ENCODE results near the gene RNF115.
"Not testable (repeated sequence)": the region's sequence is repeated elsewhere in the genome, so short reads cannot be mapped to it uniquely, and the experiment has no call there.

RNF115 gene

DNA sequence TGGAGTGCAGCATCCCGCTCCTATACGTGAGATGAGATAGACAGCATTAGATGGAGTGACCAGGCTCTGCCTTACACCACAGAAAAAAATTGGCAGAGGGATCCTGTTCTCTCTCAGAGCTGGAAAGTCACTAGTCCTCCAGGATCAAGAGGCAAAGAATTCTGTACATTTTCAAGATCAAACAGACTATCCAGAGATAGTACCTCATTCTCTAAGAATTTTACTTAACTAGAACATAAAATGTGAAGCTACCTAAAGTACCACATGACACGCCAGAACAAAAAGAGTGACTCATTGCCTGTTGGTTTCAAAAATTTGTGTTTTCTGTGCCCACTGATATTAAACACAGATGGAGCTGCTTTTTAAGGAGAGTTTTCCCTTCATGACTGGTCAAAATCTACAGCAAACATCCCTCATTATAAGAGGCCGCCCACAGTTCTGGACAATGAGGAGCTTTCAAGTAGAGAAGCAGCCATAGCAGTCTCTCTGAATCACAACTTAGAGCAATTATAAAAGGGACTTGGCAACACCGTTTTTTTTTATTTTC, 72.3 kb downstream of the RNF115 start:
- in situ Hi-C loops (cut with MboI; ENCODE audit: low pct_unique_long_range_greater_than_20kb, low sequenced_read_pairs), result no loop called here
- no peak for DNase-seq

DNA sequence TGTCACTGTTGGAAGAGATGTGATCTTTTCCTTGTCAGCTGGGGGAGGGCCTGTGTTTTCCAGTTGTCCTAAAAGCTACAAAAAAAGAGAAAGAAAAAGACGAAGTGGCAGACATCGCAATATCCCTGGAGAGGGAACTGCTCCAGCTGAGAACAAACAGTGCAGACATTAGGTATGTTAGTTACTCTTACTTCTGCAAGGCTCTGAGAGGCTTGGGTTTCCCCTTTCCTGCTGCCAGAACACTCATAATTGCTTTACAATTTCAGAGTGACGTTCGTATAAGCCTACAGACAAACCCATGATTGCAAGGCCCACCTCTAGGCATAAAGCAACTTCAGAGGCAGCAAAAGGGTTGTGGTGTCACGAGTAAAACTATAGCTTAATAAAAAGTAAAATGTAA, 73.5 kb downstream of the RNF115 start:
- DNase-seq, result no peak
- in situ Hi-C loops (cut with MboI; ENCODE audit: low pct_unique_long_range_greater_than_20kb, low sequenced_read_pairs), result no loop called here

DNA sequence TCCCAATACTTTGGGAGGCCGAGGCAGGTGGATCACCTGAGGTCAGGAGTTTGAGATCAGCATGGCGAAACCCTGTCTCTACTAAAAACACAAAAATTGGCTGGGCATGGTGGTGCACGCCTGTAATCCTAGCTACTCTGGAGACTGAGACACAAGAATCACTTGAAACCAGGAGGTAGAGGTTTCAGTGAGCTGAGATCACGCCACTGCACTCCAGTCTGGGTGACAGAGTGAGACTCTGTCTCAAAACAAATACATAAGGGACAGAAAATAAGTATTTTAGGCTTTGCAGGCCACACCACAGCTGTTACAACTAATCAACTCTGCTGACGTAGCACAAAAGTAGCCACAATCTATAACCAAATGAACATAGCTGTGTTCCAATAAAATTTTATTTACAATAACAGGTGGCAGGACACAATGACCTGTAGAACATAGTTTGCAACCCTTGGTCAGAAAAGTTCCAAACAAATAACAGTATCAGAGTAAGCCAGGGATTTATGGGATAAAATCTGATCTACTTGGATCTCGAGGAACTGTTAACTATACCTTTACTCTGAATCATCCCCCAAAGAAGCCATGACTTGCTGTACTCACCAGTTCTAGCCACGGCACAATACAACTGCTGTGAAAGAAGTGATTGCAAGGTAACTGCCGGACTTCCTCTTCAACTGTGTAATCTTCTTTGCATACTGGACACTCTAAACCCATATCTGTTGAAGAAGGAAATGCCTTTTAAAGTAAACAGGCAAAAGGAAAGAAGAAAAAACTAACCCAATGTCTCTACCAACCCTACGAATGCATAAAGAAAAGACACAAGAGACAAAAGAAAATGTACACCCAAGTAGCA, 76.3 kb downstream of the RNF115 start:
- no peak for DNase-seq
- in situ Hi-C loops (cut with MboI; ENCODE audit: low pct_unique_long_range_greater_than_20kb, low sequenced_read_pairs), result no loop called here

DNA sequence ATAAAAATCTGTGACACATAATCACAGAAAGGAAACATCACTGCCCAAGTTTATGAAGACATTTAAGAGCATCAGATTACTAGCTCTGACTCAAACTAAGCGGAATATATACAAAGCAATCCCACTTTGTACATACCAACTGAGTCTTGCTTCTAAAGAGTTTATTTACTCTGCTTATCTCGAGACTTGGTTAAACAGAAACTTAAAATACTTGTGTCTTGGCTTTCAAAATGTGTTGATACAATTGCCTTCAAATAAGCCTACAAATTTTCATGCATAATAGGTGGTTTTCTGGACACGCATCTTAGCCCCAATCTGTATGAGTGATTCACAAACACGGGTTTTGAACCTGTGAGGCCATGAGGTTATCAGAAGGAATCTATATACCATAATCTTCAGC, 83.6 kb downstream of the RNF115 start:
- in situ Hi-C loops (cut with MboI; ENCODE audit: low pct_unique_long_range_greater_than_20kb, low sequenced_read_pairs), result no loop called here
- DNase-seq, result no peak

DNA sequence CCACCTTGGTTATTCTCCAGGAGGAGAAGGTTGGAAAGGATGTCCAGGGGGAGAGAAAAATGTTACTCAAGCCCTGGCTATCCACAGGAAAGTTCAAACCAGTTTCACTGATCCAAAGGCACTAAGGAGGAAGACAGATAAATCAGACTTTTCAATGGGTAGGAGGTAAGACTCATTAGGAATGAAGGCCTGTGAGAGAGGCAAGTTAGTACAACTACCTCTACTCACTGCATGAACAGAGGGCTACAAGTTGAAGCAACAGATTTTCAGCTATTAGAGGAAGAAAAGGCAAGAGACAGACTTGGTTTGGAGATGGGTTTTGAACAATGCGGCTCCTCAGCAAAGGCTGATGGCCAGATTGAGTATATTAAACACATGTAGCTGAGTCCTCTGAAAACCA, 87.7 kb downstream of the RNF115 start:
- no peak for DNase-seq
- in situ Hi-C loops (cut with MboI; ENCODE audit: low pct_unique_long_range_greater_than_20kb, low sequenced_read_pairs), result no loop called here

DNA sequence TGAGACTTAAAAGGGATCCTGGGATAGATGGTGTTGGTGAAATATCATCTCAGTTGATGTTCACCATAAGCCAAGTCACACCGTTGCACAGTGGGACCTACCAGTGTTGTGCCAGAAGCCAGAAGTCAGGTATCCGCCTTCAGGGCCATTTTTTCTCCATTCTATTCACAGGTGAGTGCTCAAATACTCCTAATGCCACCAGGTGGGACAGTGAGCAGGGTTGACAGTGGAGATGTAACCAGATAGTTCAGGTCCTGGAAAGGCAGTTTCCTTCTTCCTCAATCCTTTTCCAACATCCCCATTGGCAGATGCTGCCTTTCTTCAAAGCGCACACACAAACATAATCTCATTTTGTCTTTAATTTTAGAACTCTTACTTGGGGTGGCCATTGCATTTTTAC, 93.0 kb downstream of the RNF115 start:
- DNase-seq, result no peak
- in situ Hi-C loops (cut with MboI; ENCODE audit: low pct_unique_long_range_greater_than_20kb, low sequenced_read_pairs), result no loop called here

DNA sequence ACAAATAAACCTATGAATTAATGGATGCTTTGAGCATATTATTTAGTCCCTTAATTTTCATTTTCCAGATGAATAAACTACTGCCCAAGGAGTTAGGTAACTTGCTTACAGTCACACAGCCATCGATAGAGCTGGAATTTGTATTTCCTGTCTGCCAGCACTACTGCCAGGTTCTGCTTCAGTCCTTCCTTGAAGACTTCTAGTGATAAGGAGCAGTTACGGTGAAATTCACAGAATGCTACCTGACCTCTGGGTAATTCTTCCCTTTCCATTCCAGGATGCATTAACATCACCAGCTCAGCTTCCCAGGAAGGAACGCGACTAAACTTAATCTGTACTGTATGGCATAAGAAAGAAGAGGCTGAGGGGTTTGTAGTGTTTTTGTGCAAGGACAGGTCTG, 93.4 kb downstream of the RNF115 start:
- in situ Hi-C loops (cut with MboI; ENCODE audit: low pct_unique_long_range_greater_than_20kb, low sequenced_read_pairs), result no loop called here
- no peak for DNase-seq

DNA sequence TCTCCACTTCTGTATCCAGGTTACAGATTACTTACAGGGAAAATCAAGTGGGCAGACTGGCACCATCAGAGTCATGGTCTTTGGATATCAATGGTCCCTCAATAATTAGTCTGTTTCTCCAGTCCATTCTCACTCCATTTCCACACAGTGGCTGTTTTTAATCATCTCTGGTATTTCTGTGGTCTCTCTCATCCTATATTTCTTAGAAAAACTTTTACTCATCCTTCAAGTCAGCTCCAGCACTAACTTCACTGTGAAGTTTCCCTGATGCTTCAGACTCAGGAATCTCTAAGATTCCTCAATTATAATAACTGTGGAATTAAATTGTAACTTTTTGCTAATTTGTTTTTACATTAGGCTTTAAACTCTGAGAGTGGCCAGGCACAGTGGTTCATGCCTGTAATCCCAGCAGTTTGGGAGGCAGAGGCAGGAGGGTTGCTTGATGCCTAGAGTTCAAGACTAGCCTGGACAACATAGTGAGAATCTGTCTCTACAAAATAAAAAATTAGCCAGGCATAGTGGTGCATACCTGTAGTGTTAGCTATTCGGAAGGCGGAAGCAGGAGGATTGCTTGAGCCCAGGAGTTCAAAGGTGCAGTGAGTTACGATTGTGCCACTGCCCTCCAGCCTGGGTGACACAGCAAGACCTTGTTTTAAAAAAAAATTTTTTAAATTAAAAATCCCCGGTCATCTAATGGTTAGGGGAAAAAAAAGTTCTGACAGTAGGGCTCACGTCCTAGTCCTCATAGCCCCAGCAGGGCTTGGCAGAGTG, 94.0 kb downstream of the RNF115 start:
- in situ Hi-C loops (cut with MboI; ENCODE audit: low pct_unique_long_range_greater_than_20kb, low sequenced_read_pairs), result no loop called here

DNA sequence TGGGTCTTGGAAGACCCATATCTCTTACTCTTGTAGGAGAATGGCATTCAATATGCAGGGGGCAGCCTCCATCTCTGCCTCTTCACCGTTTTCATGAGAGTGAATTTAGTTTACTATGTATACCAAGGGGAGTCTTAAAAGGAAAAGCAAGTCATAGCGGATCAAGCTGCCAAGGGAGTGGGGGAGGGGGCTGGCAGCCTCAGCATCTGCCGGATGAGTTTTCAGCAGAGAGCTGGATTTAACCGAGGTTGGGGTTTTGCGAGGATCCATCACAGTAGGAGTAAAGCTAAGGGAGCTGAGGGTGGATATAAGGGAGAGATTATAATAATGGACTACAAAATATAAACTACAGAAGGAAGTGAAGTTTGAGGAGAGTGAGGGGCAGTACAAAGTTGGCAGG, 94.7 kb downstream of the RNF115 start:
- no peak for DNase-seq
- in situ Hi-C loops (cut with MboI; ENCODE audit: low pct_unique_long_range_greater_than_20kb, low sequenced_read_pairs), result no loop called here

More for the DNA sequence above, 94.0 kb downstream of the RNF115 start:
- no peak for DNase-seq

DNA sequence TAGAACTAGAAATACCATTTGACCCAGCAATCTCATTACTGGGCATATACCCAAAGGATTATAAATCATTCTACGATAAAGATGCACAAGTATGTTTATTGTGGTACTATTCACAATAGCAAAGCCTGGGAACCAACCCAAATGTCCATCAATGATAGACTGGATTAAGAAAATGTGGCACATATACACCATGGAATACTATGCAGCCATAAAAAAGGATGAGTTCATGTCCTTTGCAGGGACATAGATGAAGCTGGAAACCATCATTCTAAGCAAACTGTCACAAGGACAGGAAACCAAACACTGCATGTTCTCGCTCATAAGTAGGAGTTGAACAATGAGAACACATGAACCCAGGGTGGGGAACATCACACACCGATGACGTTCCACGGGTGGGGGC, 97.7 kb downstream of the RNF115 start:
- in situ Hi-C loops (cut with MboI; ENCODE audit: low pct_unique_long_range_greater_than_20kb, low sequenced_read_pairs); DNase-seq: not testable (repeated sequence)

DNA sequence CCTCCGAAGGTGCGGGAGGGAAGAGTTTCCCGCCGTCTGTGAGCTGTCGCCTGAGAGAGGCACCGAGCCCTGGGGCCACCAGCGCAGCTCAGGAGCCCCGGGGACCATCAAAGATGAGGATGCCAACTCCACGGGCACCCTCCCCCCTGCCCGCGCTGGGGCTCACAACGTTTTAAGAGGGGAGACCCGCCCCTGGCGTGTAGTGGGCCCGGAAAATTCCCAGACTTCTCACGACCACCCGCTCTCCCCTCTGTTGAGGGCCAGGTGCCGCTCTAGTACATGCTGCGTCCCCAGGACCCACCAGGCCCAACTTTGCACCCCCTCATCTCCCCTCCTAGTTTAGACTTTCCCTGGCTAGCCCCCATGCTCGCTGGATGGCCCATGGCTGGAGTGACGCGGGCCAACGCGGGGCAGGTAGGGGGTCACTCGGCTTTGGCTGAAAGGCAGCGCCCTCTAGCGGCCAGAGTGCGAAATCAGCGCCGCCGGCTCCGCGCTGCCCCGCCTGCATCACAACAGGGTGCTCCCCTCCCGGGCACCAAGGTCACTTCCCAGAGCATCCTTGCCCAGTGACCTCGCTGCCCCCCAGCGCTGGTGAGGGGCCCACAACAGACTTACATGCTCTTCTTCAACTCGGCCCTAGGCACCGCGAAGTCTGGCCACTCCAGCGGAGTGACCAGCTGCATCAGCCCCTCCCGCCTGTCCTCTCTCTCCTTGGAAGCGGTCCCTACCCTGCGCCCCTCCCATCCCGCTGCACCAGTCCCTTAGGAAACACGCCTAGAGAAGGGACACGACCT, 102.8 kb downstream of the RNF115 start:
- in situ Hi-C loops (cut with MboI; ENCODE audit: low pct_unique_long_range_greater_than_20kb, low sequenced_read_pairs), result no loop called here
- peak; percentile 65 for DNase-seq

DNA sequence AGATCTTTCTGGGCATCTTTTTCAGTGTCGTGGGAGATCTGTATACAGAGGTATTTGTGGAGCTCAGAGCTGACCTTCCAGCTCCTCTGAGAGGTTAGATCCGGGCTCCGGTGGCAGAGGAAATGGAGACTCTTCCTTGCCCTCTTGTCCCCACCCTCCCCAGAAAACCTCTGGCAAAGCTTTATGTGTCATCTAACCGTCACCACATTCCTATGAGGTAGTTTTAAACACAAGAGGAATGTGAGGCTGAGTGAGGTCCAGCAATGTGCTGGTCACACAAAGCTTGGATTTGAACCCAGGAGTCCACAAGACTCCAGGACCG, 103.4 kb downstream of the RNF115 start:
- in situ Hi-C loops (cut with MboI; ENCODE audit: low pct_unique_long_range_greater_than_20kb, low sequenced_read_pairs), result no loop called here
- DNase-seq, result no peak

DNA sequence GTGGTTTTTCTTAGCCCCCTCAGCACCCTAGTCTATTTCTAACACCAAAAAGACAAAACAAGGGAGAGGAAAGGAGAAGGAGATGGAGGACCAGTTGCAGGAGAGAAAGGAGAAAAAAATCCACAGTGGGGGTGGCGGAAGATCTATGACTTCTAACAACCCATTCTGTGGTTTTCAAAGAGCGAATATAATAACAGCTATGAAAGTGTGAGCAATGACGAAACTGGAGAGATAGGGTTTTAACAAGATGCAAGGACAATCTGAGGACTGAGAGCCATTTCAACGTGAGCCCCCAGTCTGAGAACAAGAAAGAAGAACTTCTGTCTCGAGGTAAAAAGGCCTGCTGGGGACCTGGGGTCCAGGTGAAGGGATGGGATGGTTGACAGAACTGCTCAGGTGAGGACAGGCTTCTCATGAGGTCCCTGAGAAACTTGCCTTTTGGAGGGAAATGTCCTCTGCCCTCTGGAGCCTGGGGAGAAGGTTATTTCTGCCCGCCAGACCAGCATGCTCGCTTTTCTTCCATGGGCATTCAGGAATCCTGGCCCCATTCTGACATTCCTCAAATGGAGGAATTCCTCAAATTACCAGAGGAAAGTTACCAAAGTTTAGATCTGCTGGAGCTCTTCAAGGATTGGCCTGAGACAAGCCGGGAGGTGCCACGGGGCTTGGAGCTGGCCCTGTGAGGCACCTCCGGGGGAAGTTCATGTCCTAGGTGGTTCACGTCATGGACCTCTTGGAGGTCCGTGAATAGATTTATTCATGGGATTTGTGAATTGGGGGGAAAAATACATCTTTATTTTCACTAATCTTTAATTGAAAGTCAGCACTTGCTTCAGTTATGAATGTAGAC, 104.4 kb downstream of the RNF115 start, which contains the start of gene CD160:
CD160 (plus strand) TSS at position 270 of the 850 bp plus-strand sequence. CDS start 8,829 bp downstream, outside the sequence.
- in situ Hi-C loops (cut with MboI; ENCODE audit: low pct_unique_long_range_greater_than_20kb, low sequenced_read_pairs), result no loop called here
- no peak for DNase-seq

DNA sequence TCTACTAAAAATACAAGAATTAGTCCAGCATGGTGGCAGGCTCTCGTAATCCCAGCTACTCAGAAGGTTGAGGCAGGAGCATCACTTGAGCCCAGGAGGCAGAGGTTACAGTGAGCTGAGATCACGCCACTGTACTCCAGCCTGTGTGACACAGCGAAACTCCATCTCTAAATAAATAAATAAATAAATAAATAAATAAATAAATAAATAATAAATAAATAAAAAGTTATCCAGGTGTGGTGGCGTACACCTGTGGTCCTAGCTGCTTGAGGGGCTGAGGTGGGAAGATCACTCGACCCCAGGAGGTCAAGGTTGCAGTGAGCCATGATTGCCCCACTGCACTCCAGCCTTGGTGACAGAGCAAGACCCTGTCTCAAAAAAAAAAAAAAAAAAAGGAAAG, 105.4 kb downstream of the RNF115 start:
- in situ Hi-C loops (cut with MboI; ENCODE audit: low pct_unique_long_range_greater_than_20kb, low sequenced_read_pairs); DNase-seq: not testable (repeated sequence)

DNA sequence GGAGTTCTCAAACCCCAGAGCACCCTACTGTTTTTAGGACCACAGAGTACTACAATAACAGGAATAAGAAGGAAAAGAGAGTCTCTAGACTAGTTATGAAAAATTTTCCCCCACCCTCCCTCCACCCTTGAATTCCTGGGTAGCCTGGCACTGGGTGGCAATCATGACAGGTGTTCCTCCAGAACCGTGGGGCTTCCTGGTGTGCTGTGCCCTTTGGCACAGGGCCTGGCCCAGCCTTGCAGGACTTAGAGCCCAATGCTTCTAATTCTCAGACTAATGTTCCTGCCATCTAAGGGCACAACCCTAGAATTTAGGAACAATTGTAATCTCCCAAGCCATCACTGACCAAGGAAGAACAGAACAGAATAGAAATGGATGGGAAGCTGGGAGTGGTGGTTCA, 106.1 kb downstream of the RNF115 start:
- DNase-seq, result no peak
- in situ Hi-C loops (cut with MboI; ENCODE audit: low pct_unique_long_range_greater_than_20kb, low sequenced_read_pairs), result no loop called here

DNA sequence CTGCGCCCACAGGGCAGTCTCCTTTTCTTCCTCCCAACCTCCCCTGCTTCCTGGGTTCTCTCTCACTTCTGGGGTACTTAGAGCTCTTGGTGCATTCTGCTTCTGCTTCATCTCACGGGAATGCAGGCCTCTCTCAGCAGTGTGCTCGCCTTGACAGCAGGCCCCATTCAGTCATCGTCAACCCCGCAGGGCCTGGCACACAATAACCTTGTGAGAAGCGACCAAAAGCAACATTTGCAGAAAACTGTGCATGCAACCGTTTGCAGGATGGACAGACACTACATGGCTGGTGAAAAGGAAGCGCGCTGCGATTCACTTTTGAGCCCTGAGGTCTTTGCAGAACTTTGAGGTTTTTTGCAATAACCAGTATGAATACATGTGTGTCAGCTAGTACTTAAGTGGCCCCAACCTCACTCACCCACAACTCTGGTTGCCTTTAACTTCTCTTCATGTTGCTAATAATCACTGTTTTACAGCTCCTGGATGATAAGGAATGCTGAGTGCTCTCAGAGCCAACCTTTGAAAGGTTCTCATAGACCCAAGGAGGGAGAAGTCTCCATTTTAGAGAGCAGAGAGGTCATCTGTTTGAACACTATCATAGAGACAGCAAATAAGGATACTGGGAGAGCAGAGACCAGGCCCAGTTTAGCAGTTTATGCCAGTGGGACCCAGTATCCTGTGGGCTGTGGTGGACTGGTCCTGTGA, 107.1 kb downstream of the RNF115 start:
- no peak for DNase-seq
- in situ Hi-C loops (cut with MboI; ENCODE audit: low pct_unique_long_range_greater_than_20kb, low sequenced_read_pairs), result no loop called here

DNA sequence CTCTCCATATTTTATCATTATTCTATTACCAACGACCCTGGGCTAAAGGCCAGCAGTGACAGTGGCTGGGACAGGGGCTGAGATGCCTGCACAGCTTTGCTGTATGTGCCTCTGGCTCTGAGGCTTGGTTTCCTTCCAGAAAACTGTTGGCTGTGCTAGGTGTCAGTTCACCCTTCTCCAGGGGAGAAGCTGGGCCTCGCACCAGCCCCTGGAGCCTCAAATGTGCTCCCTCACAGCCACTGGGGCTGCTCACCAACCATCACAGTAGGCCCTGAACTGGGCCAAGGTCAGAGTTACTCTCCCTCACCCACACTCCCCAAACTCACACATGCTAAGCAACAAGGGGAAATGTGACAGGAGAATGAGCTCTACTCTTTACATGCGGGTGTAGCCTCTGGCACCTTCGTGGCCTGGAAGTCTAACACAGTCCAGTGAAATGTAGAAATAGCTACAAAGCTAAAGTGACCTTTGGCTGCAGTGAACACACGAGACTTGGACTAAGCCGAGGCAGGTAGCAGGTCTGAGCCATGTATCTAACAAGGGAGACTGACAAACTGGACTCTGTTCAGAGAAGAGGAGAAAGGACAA, 109.3 kb downstream of the RNF115 start:
- DNase-seq, result no peak
- in situ Hi-C loops (cut with MboI; ENCODE audit: low pct_unique_long_range_greater_than_20kb, low sequenced_read_pairs), result no loop called here

DNA sequence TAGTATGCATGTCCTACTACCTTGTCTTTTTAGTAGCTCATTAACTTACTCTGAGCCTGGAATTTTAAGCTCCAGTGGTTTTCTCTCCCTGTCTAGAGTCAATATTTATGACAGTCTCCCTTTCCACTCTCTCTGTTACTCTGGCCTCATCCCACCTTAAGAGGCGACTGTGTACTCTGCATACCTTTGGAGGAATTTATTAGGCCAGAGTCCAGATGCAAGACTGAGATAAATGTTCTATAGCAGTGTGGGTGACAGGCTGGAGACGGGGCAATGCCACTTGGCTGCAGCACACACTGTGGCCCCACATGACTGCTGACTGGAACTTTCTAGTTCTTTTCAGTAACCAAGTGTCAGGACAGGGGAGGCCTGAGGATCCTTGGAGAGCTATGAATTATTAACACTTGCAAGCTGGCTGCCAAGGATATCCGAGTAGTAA, 112.7 kb downstream of the RNF115 start:
- in situ Hi-C loops (cut with MboI; ENCODE audit: low pct_unique_long_range_greater_than_20kb, low sequenced_read_pairs), result no loop called here
- no peak for DNase-seq
